Naive B cell (primary cell): ENCODE measurements around the gene KCTD13. TPM values are rescaled to one million over a fixed set of nuclear protein-coding genes. Genes with fewer than 3 reads are reported as not detected.
"Not testable (repeated sequence)": the region's sequence is repeated elsewhere in the genome, so short reads cannot be mapped to it uniquely, and the experiment has no call there.

Experiments used
- ATAC-seq, 2 donors: fragments of 150-1000 bp; cut with Tn5 transposase; 2 replicates each; pipeline ENCODE4 v1.10.0; 2021; ENCODE audit warnings: low read depth in 2 of 2, mild to moderate bottlenecking in 2 of 2, moderate library complexity in 2 of 2
- DNase-seq: peaks from one replicate; pipeline ENCODE4 v3.0.0; 2022
- H3K27ac Mint-ChIP-seq, 6 donors: one replicate each; pipeline ENCODE4 v1.8.0; 2020 to 2022; ENCODE audit warnings: mild to moderate bottlenecking in 6 of 6, mixed read lengths in 6 of 6, moderate library complexity in 5 of 6, inconsistent platforms in 2 of 6
- H3K27me3 Mint-ChIP-seq, 3 donors: one replicate each; pipeline ENCODE4 v1.8.0; 2021 to 2022; ENCODE audit warnings: mixed read lengths in 3 of 3, mild to moderate bottlenecking in 1 of 3
- H3K36me3 Mint-ChIP-seq, 2 donors: one replicate each; pipeline ENCODE4 v1.8.0; 2020 to 2022; ENCODE audit warnings: mixed read lengths in 2 of 2, inconsistent platforms in 1 of 2, mild to moderate bottlenecking in 1 of 2
- H3K4me1 Mint-ChIP-seq, 3 donors: one replicate each; pipeline ENCODE4 v1.8.0; 2020 to 2022; ENCODE audit warnings: mixed read lengths in 3 of 3, inconsistent platforms in 1 of 3, mild to moderate bottlenecking in 1 of 3, moderate library complexity in 1 of 3
- H3K4me3 Mint-ChIP-seq, 8 donors: one replicate each; pipeline ENCODE4 v1.8.0; 2020 to 2022; ENCODE audit warnings: mild to moderate bottlenecking in 8 of 8, mixed read lengths in 8 of 8, moderate library complexity in 8 of 8, inconsistent platforms in 2 of 8
- H3K9me3 Mint-ChIP-seq, 7 donors: one replicate each; pipeline ENCODE4 v1.8.0; 2020 to 2022; ENCODE audit warnings: mixed read lengths in 7 of 7, mild to moderate bottlenecking in 5 of 7, inconsistent platforms in 2 of 7, moderate library complexity in 1 of 7
- polyA plus RNA-seq, 6 donors: library from polyadenylated mRNA; unstranded; fragments of 300-500 nt; fragmentation: Illumina TruSeq; gene quantifications; one replicate each; pipeline ENCODE4 v1.2.3, GENCODE V29; 2021; ENCODE audit warnings: low read depth in 6 of 6

KCTD13 gene
- polyA plus RNA-seq, 6 donors from 2014 or later, result 7.4 to 19.0 (median 10.4) TPM

DNA sequence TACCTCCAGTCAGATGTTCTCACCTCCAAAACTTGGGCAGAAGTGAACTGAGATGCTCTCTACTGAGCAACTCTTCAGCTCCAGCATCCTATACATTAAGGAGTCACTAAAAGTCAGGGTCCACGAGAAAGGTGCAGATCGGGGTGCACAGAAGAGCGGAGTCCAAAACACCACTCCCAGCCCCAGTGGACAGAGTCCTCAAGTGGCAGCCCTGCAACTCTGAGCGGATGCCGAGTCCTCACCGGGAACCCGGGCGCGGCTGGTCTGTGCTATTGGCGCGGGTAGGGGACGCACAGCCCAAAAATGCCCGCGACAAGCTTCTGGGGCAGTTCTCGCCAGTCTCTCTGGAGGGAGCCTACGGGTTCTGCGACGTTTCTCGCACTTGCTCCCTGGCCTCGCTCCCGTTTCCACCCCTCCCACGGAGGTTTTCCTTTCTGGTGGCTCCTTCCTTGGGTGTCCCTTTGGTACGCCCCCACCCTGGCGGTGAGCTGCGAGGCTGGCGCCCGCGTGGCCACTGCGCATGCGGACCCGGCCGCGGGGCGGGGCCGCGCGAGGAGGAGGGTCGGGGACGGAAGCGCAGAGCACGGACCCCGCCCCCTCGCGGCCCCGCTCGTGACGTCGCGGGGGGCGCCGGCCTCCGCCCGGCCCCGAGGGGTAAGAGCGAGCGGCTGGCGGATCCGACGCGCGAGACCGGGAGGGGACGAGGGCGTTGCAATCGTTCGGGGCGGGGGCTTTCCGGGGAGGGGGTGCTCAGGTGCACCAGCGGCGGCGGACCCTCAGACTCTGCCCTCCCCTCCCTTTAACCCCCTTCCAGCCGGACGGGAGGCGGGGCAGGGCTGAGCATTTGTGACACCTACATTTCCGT is 35.7 kb upstream of the KCTD13 start, which contains the start of gene TMEM219:
TSS of gene TMEM219 (plus strand) at position 601 of the 865 bp plus-strand sequence. CDS start 1,065 bp downstream, outside the sequence.
- peaks cover 15 to 21% (median 16%) of the 10 kb centered on the region in 3 donors for H3K4me1 Mint-ChIP-seq
- peak; percentile 96 for DNase-seq
- H3K27me3 Mint-ChIP-seq, result no peaks in the 10 kb centered on the region
- peak within 1 kb of the TSS; percentile 87 to 98 (median 94) for H3K4me3 Mint-ChIP-seq
- peak; percentile 85 to 88 for ATAC-seq
- peak within 1 kb of the TSS; percentile 81 to 96 (median 94) for H3K27ac Mint-ChIP-seq
- peaks cover 0 to 4% of the 10 kb centered on the region in 2 donors for H3K36me3 Mint-ChIP-seq
- H3K9me3 Mint-ChIP-seq, result no peaks in the 10 kb centered on the region

GRCh38 chr16:29961127-29961478 is 35.1 kb upstream of the KCTD13 start:
- DNase-seq (no peak), ATAC-seq (no peak)
- H3K4me1 Mint-ChIP-seq, result peaks cover 15 to 21% (median 16%) of the 10 kb centered on the region in 3 donors
- H3K27ac Mint-ChIP-seq, result peak overlapping the region; percentile 53 to 93 (median 72)
- peak overlapping the region; percentile 87 to 98 (median 93) for H3K4me3 Mint-ChIP-seq
- H3K9me3 Mint-ChIP-seq, result no peaks in the 10 kb centered on the region
- no peaks in the 10 kb centered on the region for H3K27me3 Mint-ChIP-seq
- peaks cover 0 to 3% of the 10 kb centered on the region in 2 donors for H3K36me3 Mint-ChIP-seq

DNA sequence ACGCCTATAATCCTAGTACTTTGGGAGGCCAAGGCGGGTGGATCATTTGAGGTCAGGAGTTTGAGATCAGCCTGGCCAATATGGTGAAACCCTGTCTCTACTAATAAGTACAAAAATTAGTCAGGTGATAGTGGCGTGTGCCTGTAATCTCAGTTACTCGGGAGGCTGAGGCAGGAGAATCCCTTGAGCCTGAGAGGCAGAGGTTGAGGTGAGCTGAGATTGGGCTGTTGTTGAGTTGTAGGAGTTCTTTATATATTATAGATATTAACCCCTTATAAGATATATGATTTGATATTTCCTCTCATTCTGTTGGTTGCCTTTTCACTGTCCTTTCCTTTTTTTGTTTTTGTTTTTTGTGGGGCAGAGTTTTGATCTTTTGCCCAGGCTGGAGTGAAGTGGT is 33.8 kb upstream of the KCTD13 start:
- not testable (repeated sequence) for H3K36me3 Mint-ChIP-seq, H3K9me3 Mint-ChIP-seq, ATAC-seq, DNase-seq, H3K27me3 Mint-ChIP-seq
- H3K27ac Mint-ChIP-seq, result peak overlapping the region in 1 of 6 donors; percentile 15
- H3K4me1 Mint-ChIP-seq, result peaks cover 15 to 21% (median 16%) of the 10 kb centered on the region in 3 donors
- peak overlapping the region in 4 of 8 donors; percentile 23 to 74 (median 64) for H3K4me3 Mint-ChIP-seq

- Mint-ChIP-seq H3K4me1 (peaks cover 15 to 19% (median 16%) of the 10 kb centered on the region in 3 donors), H3K4me3 (peak overlapping the region in 1 of 8 donors; percentile 74), H3K27me3 (no peaks in the 10 kb centered on the region), H3K27ac (no peak overlapping the region), H3K9me3 (peaks cover 0 to 2% (median 0%) of the 10 kb centered on the region in 7 donors), H3K36me3 (no peaks in the 10 kb centered on the region)
- ATAC-seq, result no peak
- DNase-seq, result no peak
Observed at GRCh38 chr16:29959293-29959692, 33.3 kb upstream of the KCTD13 start.

GRCh38 chr16:29958756-29959155 is 32.7 kb upstream of the KCTD13 start:
- no peaks in the 10 kb centered on the region for H3K27me3 Mint-ChIP-seq
- no peak for DNase-seq
- peaks cover 15 to 19% (median 16%) of the 10 kb centered on the region in 3 donors for H3K4me1 Mint-ChIP-seq
- H3K4me3 Mint-ChIP-seq, result no peak overlapping the region
- H3K36me3 Mint-ChIP-seq, result no peaks in the 10 kb centered on the region
- peaks cover 0 to 2% (median 0%) of the 10 kb centered on the region in 7 donors for H3K9me3 Mint-ChIP-seq
- no peak overlapping the region for H3K27ac Mint-ChIP-seq
- ATAC-seq, result no peak

DNA sequence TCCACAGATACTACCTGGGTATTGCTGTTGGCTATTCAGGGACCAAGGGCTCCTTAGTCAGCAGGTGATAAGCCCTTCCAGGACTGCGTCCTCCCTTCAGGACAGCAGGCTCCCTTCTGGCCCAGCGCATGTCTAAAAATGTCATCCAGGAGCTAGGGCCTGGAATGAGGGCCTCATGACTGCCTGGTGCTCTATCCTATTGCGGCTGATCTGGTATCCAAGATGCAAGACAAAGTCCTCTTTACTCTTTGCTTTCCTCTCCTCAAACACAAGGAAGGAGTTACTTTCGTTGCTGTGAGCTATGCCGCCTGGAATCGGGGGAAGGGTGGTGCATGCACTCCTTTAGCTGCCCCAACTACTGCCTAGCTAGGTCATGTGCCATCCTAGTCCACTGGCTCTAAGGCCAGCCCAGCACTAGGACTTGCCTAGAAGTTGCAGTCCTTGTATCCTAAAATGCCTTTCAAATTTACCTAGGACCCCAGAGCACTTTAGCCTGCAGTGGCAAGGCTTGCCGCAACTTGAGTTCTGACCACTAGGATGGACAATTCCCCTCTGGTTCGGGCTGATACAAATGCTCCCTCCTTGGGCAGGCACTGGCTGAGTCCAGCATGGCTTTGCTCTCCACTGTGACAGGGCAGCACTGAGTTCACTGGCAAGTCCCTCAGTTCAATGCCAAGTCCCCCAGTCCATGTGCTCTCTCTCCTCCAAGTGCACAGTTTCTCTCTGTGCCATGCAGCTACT is 25.8 kb upstream of the KCTD13 start:
- peaks cover 3 to 17% (median 12%) of the 10 kb centered on the region in 7 donors for H3K9me3 Mint-ChIP-seq
- DNase-seq, result no peak
- no peak overlapping the region for H3K27ac Mint-ChIP-seq
- ATAC-seq, result no peak
- H3K4me3 Mint-ChIP-seq, result no peak overlapping the region
- H3K27me3 Mint-ChIP-seq, result peaks cover 0 to 15% (median 10%) of the 10 kb centered on the region in 3 donors
- H3K36me3 Mint-ChIP-seq, result peaks cover 0 to 11% of the 10 kb centered on the region in 2 donors
- no peaks in the 10 kb centered on the region for H3K4me1 Mint-ChIP-seq

DNA sequence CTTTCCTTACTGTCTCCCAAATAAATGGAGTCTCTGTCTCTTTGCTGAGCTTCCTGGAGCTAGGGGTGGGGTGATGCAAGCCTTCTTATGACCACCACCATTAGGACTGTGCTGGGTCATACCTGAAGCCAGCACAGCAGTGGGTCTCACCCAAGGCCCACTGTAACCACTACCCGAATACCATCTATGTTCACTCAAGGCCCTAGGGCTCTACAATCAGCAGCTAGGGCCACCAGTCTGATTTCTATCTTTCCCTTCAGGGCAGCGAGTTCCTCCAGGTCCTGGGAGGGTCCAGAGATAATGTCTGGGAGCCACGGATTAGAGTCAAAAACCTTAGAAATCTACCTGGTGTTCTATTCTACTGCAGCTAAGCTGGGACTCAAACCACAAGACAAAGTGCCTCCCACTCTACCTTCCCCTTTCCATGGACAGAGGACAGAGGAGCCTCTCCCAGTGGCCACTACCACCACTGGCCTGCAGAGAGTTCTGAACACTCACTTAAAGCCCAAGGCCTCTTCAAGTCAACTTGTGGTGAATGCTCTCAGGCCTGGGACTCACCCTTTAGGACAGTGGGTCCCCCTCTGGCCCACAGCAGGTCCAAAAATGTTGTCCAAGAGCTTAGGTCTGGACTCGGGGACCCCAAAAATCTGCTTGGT is 24.9 kb upstream of the KCTD13 start:
- Mint-ChIP-seq H3K4me3 (peak overlapping the region in 1 of 8 donors; percentile 12), H3K4me1 (no peaks in the 10 kb centered on the region), H3K27ac (no peak overlapping the region), H3K27me3 (peaks cover 0 to 15% (median 10%) of the 10 kb centered on the region in 3 donors), H3K9me3 (peaks cover 3 to 17% (median 12%) of the 10 kb centered on the region in 7 donors), H3K36me3 (peaks cover 0 to 11% of the 10 kb centered on the region in 2 donors)
- ATAC-seq (no peak), DNase-seq (no peak)

DNA sequence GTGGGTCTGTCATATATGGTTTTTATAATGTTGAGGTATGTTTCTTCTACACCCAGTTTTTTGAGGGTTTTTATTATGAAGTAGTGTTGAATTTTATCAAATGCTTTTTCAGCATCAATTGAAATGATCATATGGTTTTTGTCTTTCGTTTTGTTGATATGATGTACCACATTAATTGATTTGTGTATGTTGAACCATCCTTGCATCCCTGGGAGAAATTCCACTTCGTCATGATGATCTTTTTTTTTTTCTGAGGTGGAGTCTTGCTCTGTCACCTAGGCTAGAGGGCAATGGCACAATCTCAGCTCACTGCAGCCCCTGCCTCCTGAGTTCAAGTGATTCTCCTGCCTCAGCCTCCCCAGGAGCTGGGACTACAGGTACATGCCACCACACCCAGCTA is 21.9 kb upstream of the KCTD13 start:
- Mint-ChIP-seq H3K36me3 (peaks cover 0 to 11% of the 10 kb centered on the region in 2 donors), H3K9me3 (peaks cover 3 to 17% (median 12%) of the 10 kb centered on the region in 7 donors), H3K4me1 (no peaks in the 10 kb centered on the region), H3K27ac (peak overlapping the region in 1 of 6 donors; percentile 27), H3K4me3 (no peak overlapping the region), H3K27me3 (peaks cover 0 to 15% (median 10%) of the 10 kb centered on the region in 3 donors)
- no peak for ATAC-seq
- no peak for DNase-seq

GRCh38 chr16:29943846-29944799 is 18.1 kb upstream of the KCTD13 start:
- H3K27ac Mint-ChIP-seq, result no peak overlapping the region
- H3K27me3 Mint-ChIP-seq, result peaks cover 13 to 21% (median 19%) of the 10 kb centered on the region in 3 donors
- H3K9me3 Mint-ChIP-seq, result peaks cover 0 to 4% (median 0%) of the 10 kb centered on the region in 7 donors
- DNase-seq (no peak), ATAC-seq (no peak)
- H3K4me3 Mint-ChIP-seq, result peak overlapping the region in 2 of 8 donors; percentile 21 to 23
- H3K4me1 Mint-ChIP-seq, result no peaks in the 10 kb centered on the region
- H3K36me3 Mint-ChIP-seq, result no peaks in the 10 kb centered on the region

DNA sequence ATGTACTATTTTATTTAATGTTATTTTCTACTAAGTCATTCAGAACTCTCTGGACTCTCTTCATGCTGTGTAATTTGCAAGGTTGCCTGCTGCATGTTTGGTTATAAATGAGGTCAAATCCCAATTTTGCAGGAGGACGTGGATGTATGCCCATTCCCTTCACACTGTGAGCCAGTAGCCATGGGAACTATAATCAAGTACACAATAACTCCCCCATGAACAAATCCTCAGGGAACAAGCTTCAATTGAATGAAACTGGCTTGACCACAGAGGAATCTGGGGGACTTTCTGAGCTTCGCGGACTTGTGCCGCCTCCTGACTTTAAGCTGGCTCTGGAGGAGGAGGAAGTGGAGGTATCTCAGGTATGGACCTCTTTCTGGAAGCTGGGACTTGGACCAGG is 14.6 kb upstream of the KCTD13 start:
- H3K4me1 Mint-ChIP-seq, result no peaks in the 10 kb centered on the region
- H3K27me3 Mint-ChIP-seq, result peaks cover 13 to 27% (median 20%) of the 10 kb centered on the region in 3 donors
- no peaks in the 10 kb centered on the region for H3K36me3 Mint-ChIP-seq
- no peak for DNase-seq
- no peak overlapping the region for H3K27ac Mint-ChIP-seq
- no peak for ATAC-seq
- no peak overlapping the region for H3K4me3 Mint-ChIP-seq
- H3K9me3 Mint-ChIP-seq, result peaks cover 0 to 4% (median 0%) of the 10 kb centered on the region in 7 donors

- not testable (repeated sequence) for ATAC-seq
Observed at GRCh38 chr16:29931750-29932149, 5.7 kb upstream of the KCTD13 start.

More at GRCh38 chr16:29931750-29932149, 5.7 kb upstream of the KCTD13 start:
- Mint-ChIP-seq H3K4me1 (peaks cover 4 to 14% (median 11%) of the 10 kb centered on the region in 3 donors), H3K27ac (peak overlapping the region in 1 of 6 donors; percentile 38)
- H3K9me3 Mint-ChIP-seq, H3K27me3 Mint-ChIP-seq, DNase-seq, H3K4me3 Mint-ChIP-seq, H3K36me3 Mint-ChIP-seq: not testable (repeated sequence)
